ENCODE measurements around the gene KANSL1.

Gene KANSL1

DNA sequence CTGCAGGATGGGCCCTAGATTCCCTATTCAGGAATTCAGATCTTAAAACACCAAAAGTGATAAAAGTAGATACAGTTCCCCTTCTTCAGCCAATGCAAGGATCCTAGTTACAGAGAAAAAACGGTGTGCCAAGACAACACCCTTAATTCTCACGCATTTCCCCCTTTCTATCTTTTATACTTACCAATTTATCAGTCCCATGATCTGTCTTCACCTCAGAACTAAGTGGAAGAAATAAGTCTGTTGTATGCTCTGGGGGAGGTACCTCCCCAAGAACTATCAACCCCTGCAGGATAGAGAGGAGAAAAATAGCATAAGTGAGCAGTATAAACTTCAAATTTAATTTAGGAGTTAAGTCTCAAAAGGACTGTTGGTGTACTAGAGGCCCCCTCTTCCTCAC, 111.0 kb downstream of the KANSL1 start:
- no peak for DNase-seq (ENCODE audit: low read depth in 2 of 2)

DNA sequence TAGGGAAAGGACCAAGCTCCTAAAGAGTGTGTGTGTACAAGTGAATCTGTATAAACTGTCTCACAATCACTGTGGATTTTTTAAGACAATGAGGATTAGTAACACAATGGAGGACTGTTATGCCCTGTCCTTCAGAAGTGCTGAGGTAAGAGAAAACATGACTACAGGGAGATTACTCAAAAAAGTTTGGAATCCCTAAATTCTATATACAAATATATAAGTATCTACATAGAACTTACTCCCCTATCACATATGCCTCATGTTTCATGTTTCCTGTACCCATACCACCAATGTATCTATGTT, 112.3 kb downstream of the KANSL1 start:
- no peak for DNase-seq (ENCODE audit: low read depth in 2 of 2)

DNA sequence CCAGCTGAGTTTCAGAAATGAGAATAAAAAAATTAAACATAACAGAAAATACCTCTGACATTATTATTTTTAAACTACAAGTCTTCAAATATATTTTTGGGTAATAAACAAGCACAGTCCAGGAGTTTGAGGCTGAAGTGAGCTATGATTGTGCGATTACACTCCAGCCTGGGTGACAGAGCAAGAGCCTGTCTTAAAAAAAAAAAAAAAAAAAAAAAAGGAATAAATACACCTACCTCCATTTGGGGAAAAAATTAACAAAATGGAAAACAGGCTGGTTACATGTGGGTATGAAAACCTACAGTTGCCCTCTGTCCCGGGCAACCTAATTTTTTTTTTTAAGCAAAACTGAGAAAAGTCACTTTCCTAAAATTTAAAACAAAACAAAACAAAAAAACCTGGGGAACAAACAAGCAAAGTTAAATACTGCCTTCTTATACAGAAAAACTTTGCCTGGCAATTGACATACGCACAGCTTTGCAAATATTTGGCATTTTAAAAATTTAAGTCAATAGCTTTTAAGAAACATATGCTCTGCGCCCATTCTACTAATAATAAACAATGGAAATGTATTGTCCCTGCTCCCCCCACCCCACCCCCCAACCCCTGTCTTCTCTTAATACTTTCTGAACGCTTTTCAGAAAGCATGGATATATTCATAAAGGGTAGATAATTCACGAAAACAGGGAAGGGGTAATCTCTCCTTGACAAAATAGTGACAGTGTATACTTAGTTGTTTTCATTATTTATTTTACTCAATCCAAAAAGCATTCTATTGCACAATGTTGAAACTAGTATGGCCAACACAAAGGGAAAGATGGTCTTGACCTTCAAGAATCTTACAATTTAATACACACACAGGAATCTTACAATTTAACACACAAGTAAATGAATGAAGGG, 112.9 kb downstream of the KANSL1 start:
- no peak for DNase-seq (ENCODE audit: low read depth in 2 of 2)

DNA sequence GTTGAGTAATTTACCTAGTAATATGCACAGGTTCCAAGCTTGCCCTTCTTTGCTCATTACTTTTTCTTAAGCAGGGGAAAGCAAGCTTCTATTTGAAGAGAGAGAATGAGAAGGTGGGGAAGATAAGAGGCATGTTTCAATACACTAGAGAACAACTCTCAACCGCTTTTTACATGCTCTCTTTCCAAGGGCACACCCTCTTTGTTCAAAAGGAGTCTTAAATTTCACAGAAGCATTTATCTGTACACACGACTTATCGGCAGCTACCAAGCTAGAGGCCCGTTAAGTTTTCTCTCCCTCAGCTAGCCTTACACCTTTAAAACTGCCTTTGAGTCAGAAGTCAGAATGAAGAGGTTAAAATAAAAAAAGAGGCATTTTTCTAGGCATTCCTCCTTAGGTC, 114.6 kb downstream of the KANSL1 start:
- DNase-seq (ENCODE audit: low read depth in 2 of 2) = no peak

DNA sequence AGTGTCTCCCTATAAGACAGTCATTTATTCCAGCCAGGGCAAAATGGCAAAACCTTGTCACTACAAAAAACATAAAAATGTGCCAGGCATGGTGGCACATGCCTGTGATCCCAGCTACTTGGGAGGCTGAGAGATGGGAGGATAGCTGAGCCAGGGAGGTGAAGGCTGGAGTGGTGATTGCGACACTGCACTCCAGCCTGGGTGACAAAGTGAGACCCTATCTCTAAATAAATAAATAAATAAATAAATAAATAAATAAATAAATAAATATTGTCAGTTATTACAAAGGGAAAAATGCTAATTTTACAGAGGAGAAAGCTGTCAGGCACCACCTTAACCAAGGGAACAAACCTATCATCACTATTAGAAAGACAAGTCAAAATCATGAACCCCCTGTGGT, 118.7 kb downstream of the KANSL1 start:
- DNase-seq (ENCODE audit: low read depth in 2 of 2) = no peak

DNA sequence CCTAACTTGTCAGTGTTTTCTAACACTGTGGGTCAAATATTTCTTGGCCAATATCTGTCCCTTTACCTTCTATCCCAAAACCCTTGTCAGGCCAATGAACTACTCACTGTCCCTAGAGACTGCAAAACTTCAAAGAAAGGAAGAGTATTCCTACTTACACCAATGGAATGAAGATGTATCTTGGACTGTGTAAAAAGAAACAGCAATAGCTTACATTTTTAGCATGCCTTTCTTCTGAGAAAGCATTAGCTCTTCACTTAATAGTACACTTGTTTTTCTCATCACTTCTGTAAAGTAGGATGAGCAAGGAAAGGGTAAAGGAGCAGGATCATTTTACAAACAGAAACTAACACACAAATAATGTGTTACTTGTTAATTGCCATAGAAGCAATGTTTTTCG, 120.2 kb downstream of the KANSL1 start:
- peak; percentile 48 for DNase-seq (ENCODE audit: low read depth in 2 of 2)

DNA sequence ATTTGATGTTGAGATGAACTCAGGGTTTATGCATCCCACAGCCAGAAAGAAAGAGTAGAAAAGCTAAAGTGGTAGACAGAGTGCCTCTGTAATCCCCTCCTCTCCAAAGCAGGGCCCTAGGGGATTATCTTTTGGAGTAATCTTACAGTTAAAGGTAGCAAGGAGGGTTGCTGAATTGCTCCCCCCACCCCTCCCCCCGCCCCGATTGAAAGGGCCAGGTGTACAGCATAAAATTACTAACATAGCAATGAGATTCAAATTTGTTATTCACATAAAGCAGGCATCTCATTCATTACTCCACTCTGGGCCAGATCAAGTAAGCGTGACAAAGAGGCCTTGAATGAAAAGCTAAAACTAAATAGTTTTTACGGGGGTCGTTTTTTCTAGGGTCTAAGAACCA, 121.4 kb downstream of the KANSL1 start:
- DNase-seq (ENCODE audit: low read depth in 2 of 2) = no peak

DNA sequence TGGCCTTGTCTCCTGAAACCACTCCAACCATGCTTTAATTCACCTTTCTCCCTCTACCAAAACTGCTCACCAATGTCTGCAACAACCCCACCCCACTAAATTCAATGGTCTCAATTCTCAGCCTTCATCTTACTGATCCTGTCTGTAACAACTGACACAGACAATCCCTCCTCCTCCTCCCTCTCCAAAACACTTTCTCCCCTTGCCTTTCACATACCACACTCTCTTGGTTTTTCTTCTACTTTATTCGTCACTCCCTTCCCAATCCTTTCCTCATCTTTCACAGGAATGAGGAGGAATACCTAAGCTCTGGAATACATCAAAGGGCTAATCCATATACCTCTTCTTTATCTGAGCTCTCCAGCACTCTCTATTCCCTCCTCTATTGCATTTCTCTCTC, 128.8 kb downstream of the KANSL1 start:
- no peak for DNase-seq (ENCODE audit: low read depth in 2 of 2)

DNA sequence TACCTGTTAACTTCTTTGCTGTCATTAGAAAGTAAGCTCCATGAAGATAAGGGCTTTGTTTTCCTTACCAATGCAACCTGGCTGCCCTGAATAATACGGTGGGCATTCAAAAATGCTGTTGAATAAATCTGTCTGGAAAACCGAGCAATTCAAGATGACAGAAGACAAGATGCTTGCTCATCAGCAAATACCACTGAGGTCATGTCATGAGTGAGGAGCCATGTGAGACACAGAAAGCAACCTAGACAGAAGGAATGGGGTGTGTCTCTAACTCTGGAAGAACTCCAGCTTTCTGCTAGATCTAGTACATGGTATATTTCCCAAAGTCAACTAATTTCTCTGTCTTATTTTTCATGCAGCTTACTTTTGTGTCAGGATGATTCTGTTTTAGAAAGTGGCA, 130.0 kb downstream of the KANSL1 start:
- DNase-seq (ENCODE audit: low read depth in 2 of 2) = peak; percentile 61

DNA sequence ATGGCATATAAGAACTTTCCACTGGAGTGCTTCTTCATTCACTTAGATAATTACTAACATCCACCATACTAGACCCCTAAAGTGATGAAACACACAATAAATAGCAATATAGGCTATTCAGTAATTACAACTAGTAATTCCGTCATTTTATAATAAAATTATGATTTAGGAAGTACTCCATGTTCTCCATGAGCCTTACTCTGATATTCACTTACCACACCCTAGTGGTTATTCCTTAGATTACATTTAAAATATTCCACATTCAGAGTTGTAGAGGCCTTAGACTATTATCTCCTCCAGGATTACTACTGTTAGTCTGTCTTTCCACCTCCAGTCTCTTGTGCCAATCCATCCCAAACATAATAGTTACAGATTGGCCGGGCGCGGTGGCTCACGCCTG, 131.8 kb downstream of the KANSL1 start:
- no peak for DNase-seq (ENCODE audit: low read depth in 2 of 2)

DNA sequence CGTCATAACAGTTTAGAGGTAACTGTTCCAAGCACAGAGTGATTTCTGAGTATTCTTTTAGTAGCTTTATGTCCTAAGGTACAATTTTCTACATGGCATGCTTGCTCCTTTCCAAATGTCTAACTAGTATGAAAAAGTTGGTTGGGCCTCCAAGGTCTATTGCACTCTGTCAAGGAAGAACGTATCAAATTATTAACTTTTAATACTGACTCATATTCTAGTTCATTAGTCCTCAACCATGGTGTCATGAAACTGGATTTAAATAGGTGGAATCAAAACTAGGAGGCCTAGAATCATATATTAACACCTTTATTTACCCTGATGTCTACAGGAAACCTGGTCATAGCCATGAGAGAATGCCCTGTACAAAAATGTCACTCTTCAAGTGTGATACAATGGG, 132.8 kb downstream of the KANSL1 start:
- DNase-seq (ENCODE audit: low read depth in 2 of 2) = no peak

DNA sequence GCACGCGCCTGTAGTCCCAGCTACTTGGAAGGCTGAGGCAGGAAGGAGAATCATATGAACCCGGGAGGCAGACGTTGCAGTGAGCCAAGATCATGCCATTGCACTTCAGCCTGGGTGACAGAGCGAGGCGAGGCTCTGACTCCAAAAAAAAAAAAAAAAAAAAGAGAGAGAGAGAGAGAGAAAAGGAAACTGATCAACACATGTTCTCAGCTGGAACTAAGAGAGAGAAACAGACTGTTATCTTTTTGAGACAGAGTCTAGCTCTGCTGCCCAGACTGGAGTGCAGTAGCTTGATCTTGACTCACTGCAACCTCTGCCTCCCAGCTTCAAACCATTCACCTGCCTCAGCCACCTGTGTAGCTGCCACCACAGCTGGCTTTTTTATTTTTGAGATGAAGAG, 133.7 kb downstream of the KANSL1 start:
- DNase-seq (ENCODE audit: low read depth in 2 of 2) = no peak

DNA sequence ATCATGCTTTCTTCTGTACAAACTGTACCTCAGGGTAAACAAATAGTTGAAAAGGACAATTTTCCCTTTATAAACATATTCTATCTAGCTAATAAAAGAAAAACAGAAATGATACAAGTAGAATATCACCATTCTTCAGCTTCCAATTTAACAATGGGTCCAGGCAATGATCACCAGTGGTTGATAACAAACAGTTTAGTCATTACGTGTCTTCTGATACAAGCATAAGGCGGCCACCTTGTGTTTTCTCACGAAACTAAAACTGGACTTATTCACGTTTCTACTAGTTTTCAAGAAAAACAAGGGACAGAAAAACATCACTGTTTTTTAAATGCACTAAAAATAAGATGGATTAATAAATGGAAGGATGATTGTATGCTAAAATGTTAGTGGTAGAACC, 135.9 kb downstream of the KANSL1 start:
- no peak for DNase-seq (ENCODE audit: low read depth in 2 of 2)

DNA sequence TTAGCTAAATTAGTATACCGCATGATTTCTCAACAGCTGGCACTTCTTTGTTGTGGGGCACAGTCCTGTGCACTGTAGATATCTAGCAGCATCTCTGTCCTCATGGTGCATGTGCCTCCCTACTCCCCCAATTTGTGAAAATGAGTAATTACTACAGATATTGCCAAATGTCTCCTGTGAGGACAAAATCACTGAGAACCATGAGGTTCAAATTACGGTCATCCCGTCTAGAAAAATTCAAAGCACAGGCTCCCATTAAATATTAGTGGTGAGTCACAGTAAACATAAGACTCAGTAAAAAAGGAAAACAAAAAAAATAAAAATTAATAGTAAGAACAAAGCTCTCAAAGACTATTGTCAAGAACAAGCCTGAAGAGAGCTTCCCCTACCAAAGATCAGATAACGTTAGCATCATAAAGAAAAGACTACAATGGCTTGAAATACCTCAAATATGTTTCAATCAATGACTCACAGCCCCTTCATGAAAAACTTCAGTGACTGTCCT, 136.4 kb downstream of the KANSL1 start:
- DNase-seq (ENCODE audit: low read depth in 2 of 2) = peak; percentile 20 to 36

DNA sequence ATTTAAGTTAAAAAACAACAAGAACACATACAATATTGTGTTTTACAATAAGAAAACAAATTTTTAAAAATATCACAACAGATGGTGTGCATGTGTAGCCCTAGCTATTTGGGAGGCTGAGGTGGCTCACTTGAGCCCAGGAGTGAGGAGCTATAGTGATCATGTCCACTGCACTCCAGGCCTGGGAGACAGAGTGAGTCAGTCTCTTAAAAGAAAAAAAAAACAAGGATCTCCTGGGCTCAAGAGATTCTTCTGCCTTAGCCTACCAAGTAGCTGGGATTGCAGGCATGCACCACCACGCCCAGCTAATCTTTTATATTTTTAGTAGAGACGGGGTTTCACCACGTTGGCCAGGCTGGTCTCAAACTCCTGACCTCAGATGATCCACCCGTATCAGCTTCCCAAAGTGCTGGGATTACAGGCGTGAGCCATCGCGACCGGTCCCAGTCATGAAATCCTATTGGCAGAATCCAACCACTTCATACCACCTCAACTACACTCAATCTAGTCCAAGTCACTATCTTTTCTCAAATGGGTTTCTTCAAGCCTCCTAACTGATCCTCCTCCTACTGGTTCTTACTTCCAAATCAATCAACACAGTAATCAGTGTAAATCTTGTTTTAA, 139.2 kb downstream of the KANSL1 start:
- DNase-seq (ENCODE audit: low read depth in 2 of 2) = no peak

DNA sequence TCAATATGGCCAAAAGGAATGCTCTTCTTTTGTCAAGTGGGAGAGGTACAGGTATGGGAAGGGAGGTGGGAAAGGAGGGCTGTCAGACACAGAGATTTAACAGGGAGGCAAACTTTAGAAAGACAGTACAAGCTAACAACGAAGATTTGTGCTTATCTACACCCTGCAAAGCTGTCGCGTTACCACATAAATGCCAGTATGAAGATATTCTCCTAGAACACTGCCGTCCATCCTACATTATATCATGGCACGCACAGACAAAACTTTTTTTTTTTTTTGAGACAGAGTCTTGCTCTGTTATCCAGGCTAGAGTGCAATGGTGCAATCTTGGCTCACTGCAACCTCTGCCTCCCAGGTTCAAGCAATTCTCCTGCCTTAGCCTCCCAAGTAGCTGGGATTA, 143.6 kb downstream of the KANSL1 start:
- DNase-seq (ENCODE audit: low read depth in 2 of 2) = no peak

DNA sequence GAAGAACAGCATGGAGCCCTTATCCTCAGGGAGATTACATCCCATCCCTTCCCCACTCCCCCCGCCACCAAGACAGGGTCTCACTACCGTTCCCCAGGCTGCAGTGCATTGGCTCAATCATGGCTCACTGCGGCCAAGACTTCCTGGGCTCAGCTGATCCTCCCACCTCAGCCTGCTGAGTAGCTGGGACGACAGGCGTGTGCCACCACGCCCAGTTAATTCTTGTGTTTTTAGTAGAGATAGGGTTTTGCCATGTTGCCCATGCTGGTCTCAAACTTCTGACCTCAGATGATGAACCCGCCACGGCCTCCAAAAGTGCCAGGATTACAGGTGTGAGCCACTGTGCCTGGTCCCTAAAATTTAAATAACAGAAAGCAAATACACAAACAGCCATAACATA, 145.4 kb downstream of the KANSL1 start:
- DNase-seq (ENCODE audit: low read depth in 2 of 2) = no peak

DNA sequence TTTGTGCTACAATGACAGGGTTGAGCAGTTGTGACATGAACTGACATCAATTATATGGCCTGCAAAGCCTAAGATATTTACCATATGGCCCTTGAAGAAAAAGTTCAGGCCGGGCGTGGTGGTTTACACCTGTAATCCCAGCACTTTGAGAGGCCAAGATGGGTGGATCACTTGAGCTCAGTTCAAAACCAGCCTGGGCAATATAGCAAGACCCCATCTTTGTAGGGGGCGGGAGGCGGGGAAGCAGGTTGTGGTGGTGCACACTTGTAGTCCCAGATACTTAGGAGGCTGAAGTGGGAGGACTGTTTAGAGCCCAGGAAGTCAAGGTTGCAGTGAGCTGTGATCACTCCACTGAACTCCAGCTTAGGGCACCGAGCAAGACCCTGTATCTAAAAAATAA, 145.8 kb downstream of the KANSL1 start:
- DNase-seq (ENCODE audit: low read depth in 2 of 2) = no peak

DNA sequence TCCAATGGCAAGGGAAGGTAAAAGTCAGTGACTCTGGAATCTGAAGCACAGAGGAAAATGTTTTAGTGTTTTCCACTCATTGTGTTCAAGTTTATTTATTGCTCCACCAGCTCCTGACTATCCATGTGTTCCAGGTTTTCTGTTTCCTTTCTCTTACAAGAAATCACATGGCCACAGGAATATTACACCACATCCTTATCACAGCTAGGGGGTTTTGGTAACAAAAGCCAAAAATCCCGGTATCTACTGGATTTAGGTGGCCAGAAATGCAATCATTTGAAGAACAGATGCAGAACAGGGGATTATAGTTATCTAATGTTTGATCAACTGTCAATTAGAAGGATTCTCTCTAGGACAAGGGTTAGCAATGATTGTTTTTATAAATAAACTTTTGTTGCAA, 146.3 kb downstream of the KANSL1 start:
- peak; percentile 23 to 28 for DNase-seq (ENCODE audit: low read depth in 2 of 2)

DNA sequence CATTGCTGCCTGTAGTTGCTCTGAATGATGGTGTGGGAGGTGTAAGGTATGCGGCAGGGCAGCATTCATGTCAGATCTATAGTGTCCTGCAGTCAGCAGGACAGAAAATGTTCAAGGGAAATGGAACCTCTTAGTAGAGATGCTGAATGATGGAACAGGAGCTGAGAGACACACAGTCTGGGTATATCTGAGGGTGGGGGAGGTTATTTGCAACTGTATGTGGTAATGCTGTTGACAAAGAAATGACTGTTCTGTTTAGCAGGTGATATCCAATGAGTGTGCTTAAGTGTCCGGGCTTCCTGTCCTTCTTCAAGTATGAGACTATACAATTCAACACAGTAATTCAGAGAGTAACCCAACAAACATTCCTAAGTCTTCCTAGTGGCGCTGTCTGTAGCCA, 147.6 kb downstream of the KANSL1 start:
- DNase-seq (ENCODE audit: low read depth in 2 of 2) = no peak

DNA sequence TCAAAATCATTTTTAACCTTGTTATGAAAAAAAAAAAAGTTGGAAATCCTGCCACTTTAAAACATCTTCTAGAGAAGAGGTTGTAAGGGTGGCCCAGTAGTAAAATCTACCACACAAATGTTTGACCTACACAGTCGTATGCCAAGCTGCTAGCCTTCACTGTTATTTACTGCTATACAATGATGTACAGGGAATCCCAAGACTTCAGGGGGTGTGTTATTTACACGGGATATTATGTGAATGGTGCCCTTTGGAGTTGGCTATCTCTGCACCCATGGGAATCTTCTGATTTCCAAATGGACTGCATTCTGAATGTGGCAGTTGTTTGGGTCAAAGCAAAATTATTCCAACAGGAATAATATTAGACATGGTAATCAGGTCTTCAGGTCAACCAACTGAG, 148.2 kb downstream of the KANSL1 start:
- DNase-seq (ENCODE audit: low read depth in 2 of 2) = no peak

DNA sequence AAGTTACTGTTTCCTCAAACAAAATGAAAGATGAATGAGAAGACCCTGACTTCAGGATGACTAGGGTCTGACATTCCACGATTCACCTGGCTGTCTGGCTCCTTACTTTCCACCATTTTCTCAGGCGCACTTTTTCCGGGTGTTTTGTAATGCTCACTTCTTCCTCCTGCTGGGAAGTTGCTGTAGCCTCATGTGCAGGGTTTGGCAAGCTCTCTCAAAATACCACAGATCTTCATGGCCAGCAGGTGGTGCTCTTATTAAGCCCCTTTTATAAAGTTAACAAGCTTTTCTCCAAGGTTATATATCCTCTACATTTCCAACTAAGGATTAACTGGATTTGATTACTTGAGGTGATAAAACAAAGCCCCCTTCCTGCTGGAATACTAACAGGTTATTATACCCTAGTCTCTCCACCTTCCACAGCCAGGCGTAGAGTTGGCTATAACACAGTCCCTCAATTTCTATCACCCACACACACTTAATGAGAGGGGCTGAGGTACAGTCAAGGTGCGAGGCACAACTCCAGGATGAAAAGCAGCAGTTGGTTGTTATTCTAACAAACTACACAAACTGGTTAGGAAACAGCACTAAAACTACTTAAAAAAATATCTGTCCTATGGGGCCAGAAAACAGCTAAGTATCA, 148.8 kb downstream of the KANSL1 start:
- DNase-seq (ENCODE audit: low read depth in 2 of 2) = peak; percentile 78 to 79

DNA sequence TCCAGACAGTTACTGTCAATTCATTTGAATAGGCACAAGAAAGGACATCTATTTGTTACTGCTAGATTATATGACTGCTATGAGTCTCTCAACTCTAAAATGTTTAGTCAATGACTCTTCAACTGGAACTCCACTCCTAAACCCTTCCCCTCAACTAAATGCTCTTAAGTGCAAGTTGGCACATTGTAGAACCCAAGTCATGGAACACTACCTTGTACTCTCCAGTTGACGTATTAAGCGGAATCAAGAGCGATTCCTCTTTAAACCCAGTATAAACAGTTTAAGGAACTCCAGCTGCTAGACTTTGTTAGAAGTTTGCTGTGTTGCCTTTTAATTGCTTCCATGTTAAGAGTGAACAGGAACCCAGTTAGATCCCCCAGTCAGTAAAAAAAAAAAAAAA, 149.6 kb downstream of the KANSL1 start:
- DNase-seq (ENCODE audit: low read depth in 2 of 2) = no peak
